ENCODE data around the gene KIAA0753. TPM values are rescaled to one million over a fixed set of nuclear protein-coding genes. Genes with fewer than 3 reads are reported as not detected.

KIAA0753 gene
- 1 to 10 TPM; 3.0 to 6.3 (median 3.6) TPM for total RNA-seq

DNA sequence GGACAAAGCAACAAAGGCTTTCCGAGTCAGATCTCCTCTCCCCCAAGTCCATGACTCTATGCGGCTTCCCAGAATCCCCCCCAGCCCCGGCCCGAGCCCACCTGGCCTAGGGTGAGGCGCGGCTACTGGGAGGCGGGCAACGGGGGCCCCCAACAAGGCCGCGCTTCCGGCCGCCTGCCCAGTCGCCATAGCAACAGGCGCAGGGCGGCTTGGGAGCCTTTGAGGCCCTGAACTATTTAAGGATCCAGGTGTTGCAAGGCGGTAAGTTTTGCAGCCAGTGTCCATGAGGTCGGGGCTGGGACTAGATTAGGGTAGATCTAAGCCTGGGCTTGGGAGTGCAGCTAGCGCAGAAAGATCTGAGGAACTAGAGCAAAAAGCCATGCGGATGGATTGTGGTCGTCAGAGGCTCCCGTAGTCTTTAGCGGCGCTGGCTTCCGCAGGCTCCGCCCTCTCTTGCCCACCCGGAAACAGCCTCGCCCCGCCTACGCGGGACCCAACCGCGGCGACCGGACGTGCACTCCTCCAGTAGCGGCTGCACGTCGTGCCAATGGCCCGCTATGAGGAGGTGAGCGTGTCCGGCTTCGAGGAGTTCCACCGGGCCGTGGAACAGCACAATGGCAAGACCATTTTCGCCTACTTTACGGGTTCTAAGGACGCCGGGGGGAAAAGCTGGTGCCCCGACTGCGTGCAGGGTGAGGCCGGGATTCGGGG lies at the start of gene KIAA0753, which contains the start of gene TXNDC17:
TSS of gene KIAA0753 (minus strand) at position 176 of the 711 bp plus-strand sequence. CDS start 5,608 bp downstream, outside the sequence.
TSS of gene TXNDC17 (plus strand) at position 525 of the 711 bp plus-strand sequence. CDS start at position 548, 23 bp downstream.
- intact Hi-C loops (cut with DNase I; ENCODE audit: low total_unique reads): loop anchor here (1.0 to 2.0 kb wide), 2 partner anchors 11 to 168 kb away; partner anchors contain the start of genes C17orf100 and MED31

DNA sequence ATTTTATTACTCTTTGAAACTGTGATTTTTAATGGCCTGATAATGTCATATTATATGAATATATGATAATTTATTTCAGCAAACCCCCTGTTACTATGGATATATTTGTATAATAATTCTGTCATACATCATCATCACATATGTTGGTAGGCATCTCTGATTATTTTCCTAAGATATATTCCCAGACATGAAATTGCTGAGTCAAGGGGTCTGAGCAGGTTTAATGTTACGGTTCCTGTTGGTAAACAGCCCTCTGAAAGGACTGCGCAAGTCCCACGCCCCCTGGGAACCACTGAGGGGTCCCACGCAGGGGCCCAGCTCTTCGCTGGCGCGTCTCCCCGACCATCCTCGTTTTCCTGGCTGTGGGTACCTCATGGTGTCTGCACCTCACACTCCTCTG lies 48.4 kb upstream of the KIAA0753 start:
- H3K4me1 ChIP-seq: no peaks in the 10 kb centered on the region
- no peak overlapping the region for H3K4me3 ChIP-seq
- DNase-seq (no peak), ATAC-seq (no peak)
- intact Hi-C loops (cut with DNase I; ENCODE audit: low total_unique reads): no loop called here
- H3K27ac ChIP-seq: no peak overlapping the region
- TF ChIP-seq, protein P1, sequence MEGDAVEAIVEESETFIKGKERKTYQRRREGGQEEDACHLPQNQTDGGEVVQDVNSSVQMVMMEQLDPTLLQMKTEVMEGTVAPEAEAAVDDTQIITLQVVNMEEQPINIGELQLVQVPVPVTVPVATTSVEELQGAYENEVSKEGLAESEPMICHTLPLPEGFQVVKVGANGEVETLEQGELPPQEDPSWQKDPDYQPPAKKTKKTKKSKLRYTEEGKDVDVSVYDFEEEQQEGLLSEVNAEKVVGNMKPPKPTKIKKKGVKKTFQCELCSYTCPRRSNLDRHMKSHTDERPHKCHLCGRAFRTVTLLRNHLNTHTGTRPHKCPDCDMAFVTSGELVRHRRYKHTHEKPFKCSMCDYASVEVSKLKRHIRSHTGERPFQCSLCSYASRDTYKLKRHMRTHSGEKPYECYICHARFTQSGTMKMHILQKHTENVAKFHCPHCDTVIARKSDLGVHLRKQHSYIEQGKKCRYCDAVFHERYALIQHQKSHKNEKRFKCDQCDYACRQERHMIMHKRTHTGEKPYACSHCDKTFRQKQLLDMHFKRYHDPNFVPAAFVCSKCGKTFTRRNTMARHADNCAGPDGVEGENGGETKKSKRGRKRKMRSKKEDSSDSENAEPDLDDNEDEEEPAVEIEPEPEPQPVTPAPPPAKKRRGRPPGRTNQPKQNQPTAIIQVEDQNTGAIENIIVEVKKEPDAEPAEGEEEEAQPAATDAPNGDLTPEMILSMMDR (IDR thresholded peaks at IDR 0.05 in 4 of 5, conservative IDR thresholded peaks at IDR 0.05 in 1 of 5): no peak
- no peak for TF ChIP-seq POLR2A (IDR thresholded peaks at IDR 0.05)
- in situ Hi-C loops (cut with MboI; ENCODE audit: low sequenced_read_pairs in 4 of 4): loop anchor here in 2 of 4 donors (25.0 kb wide), 2 partner anchors 98 to 148 kb away; partner anchors contain the start of genes FBXO39 (in 1 of the 2) and TEKT1 (in 1 of the 2)
- no peaks in the 10 kb centered on the region for H3K9me3 ChIP-seq
- no peaks in the 10 kb centered on the region for H3K36me3 ChIP-seq
- H3K27me3 ChIP-seq: peaks cover 0 to 2% (median 0%) of the 10 kb centered on the region in 3 donors

More for the DNA sequence above, at the start of gene KIAA0753, which contains the start of gene TXNDC17:
- peak; percentile 96 for ATAC-seq
- DNase-seq: peak; percentile 84 to 86
- peaks cover 10 to 22% of the 10 kb centered on the region in 2 donors for H3K4me1 ChIP-seq
- peaks cover 0 to 16% of the 10 kb centered on the region in 2 donors for H3K36me3 ChIP-seq
- H3K4me3 ChIP-seq: peak within 1 kb of the TSS; percentile 91 to 97 (median 93)
- in situ Hi-C loops (cut with MboI; ENCODE audit: low sequenced_read_pairs in 4 of 4): loop anchor here in 1 of 4 donors (25.0 kb wide), 1 partner anchor 372 kb away; the partner anchor contains the start of genes BCL6B and RNASEK
- H3K27ac ChIP-seq: peak within 1 kb of the TSS; percentile 72 to 90 (median 82)
- H3K9me3 ChIP-seq: no peaks in the 10 kb centered on the region
- TF ChIP-seq, protein P1 (IDR thresholded peaks at IDR 0.05 in 4 of 5, conservative IDR thresholded peaks at IDR 0.05 in 1 of 5): peak in 1 of 5 experiments; percentile 14
- TF ChIP-seq POLR2A (IDR thresholded peaks at IDR 0.05): peak; percentile 66 to 69
- no peaks in the 10 kb centered on the region for H3K27me3 ChIP-seq

DNA sequence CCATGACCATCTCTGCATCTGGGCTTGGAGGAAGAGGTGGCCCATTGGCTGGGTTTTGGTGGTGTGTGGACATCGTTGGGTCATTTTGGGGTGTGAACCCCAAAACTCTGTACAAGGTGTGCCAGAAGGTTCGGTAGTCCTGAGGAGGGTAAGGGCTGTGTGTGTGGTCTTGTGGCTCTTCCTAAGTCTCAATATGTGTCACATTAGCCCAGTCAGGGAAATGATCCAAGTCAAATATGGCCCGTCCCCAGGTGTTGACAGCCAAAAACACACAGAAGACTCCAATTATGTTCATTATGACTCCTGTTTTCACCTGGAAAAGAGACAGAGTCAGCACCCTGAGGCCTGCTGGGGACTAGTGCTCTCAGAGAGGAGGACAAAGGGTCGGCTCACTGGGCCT lies 45.5 kb upstream of the KIAA0753 start:
- H3K9me3 ChIP-seq: no peaks in the 10 kb centered on the region
- in situ Hi-C loops (cut with MboI; ENCODE audit: low sequenced_read_pairs in 4 of 4): loop anchor here in 2 of 4 donors (25.0 kb wide), 2 partner anchors 101 to 151 kb away; partner anchors contain the start of genes FBXO39 (in 1 of the 2) and TEKT1 (in 1 of the 2)
- H3K27ac ChIP-seq: no peak overlapping the region
- no peaks in the 10 kb centered on the region for H3K4me1 ChIP-seq
- peaks cover 0 to 2% (median 0%) of the 10 kb centered on the region in 3 donors for H3K27me3 ChIP-seq
- no peak for ATAC-seq
- H3K36me3 ChIP-seq: no peaks in the 10 kb centered on the region
- intact Hi-C loops (cut with DNase I; ENCODE audit: low total_unique reads): no loop called here
- TF ChIP-seq, protein P1 (IDR thresholded peaks at IDR 0.05 in 4 of 5, conservative IDR thresholded peaks at IDR 0.05 in 1 of 5): no peak
- TF ChIP-seq POLR2A (IDR thresholded peaks at IDR 0.05): no peak
- H3K4me3 ChIP-seq: no peak overlapping the region
- DNase-seq: no peak

- H3K4me3 ChIP-seq: no peak overlapping the region
- TF ChIP-seq, protein P1 (IDR thresholded peaks at IDR 0.05 in 4 of 5, conservative IDR thresholded peaks at IDR 0.05 in 1 of 5): no peak
- no peak for TF ChIP-seq POLR2A (IDR thresholded peaks at IDR 0.05)
- intact Hi-C loops (cut with DNase I; ENCODE audit: low total_unique reads) (no loop called here), in situ Hi-C loops (cut with MboI; ENCODE audit: low sequenced_read_pairs in 4 of 4) (loop anchor here in 2 of 4 donors (25.0 kb wide), 2 partner anchors 102 to 152 kb away; partner anchors contain the start of genes FBXO39 (in 1 of the 2) and TEKT1 (in 1 of the 2))
- ATAC-seq: no peak
- H3K27ac ChIP-seq: no peak overlapping the region
- peaks cover 0 to 2% (median 0%) of the 10 kb centered on the region in 3 donors for H3K27me3 ChIP-seq
- no peaks in the 10 kb centered on the region for H3K9me3 ChIP-seq
- H3K36me3 ChIP-seq: no peaks in the 10 kb centered on the region
- no peaks in the 10 kb centered on the region for H3K4me1 ChIP-seq
- no peak for DNase-seq
Measured at GRCh38 chr17:6684881-6685767, 44.6 kb upstream of the KIAA0753 start.
